ENCODE data around the gene COPG1. TPM values are rescaled to one million over a fixed set of nuclear protein-coding genes. Genes with fewer than 3 reads are reported as not detected.
"Not testable (repeated sequence)": the region's sequence is repeated elsewhere in the genome, so short reads cannot be mapped to it uniquely, and the experiment has no call there.

COPG1 gene
- total RNA-seq, 1 donor from 2014 or later, result 122 TPM

GRCh38 chr3:129235344-129235917 lies 14.0 kb upstream of the COPG1 start:
- no peak for DNase-seq (ENCODE audit: low spot score)
- intact Hi-C loops (cut with DNase I), result no loop called here

- intact Hi-C loops (cut with DNase I), result no loop called here
- DNase-seq (ENCODE audit: low spot score), result no peak
These were observed 10.3 kb upstream of the COPG1 start for GRCh38 chr3:129238945-129239705.

DNA sequence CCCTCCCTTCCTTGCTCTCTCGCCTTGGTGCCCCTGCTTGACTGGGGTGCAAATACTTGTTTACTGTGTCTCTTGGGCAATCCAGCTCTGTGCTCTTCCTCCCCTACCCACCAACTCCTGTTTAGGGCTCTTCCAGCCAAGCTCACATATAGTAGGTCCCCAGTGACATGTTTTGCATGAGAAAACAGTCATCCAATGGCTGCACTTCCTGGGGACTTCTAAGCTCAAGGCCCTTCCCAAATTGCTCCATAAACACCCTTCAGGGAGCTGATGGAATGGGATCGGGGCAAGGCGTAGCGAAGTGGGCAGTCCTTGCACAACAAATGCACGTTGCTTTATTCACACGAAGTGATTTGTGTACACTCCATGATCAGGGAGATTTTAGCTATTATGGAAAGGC lies 9.4 kb upstream of the COPG1 start:
- intact Hi-C loops (cut with DNase I), result no loop called here

GRCh38 chr3:129240436-129240835 lies 9.0 kb upstream of the COPG1 start:
- intact Hi-C loops (cut with DNase I), result no loop called here
- DNase-seq (ENCODE audit: low spot score), result no peak

More for the DNA sequence above, 9.4 kb upstream of the COPG1 start:
- no peak for DNase-seq (ENCODE audit: low spot score)

DNA sequence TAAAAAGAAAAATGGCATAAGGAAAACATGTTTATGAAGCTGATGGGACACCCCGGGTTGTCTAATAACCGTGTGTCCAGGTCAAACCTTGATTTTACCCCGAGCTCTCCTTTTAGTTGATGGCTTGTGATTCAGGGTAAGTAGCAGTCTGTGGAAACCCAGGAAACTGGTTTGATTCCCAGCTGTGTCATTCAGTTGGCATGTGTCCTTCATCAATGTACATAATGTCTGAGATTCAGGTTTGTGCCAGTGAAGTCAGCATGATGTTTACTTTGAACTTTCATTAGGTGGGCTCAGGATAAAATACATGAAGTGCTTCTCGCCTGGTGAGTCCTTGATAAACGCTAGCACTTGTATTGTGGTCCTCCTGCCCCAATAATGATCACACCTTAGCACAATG lies 4.3 kb upstream of the COPG1 start:
- intact Hi-C loops (cut with DNase I), result loop anchor here (1.0 to 5.0 kb wide), 3 partner anchors 63 to 274 kb away; partner anchors contain the start of gene CNBP
- no peak for DNase-seq (ENCODE audit: low spot score)

- DNase-seq (ENCODE audit: low spot score), result peak; percentile 90
- intact Hi-C loops (cut with DNase I), result loop anchor here (1.0 to 5.0 kb wide), 3 partner anchors 63 to 275 kb away; partner anchors contain the start of gene CNBP
These were observed 3.6 kb upstream of the COPG1 start for GRCh38 chr3:129245641-129246306.

DNA sequence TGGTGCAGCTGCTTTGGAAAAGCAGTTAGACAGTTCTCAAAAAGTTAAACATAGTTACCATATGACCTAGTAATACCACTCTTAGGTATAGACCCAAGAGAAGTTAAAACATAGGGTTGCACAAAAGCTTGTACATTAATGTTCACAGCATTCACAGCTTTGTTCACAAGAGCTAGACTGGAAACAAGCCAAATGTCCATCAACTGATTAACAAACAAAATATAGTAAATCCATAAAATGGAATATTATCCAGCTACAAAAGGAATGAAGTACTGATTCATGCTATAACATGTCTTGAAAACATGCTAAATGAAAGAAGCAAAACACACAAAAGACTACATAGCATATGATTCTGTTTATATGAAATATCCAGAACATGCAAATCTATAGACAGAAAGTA lies 2.8 kb upstream of the COPG1 start:
- intact Hi-C loops (cut with DNase I), result loop anchor here (5.0 kb wide), 1 partner anchor 64 kb away; the partner anchor contains the start of gene CNBP
- no peak for DNase-seq (ENCODE audit: low spot score)

- intact Hi-C loops (cut with DNase I), result loop anchor here (2.0 to 5.0 kb wide), 2 partner anchors 66 to 68 kb away; partner anchors contain the start of gene CNBP
- no peak for DNase-seq (ENCODE audit: low spot score)
These were observed 973 bp upstream of the COPG1 start for GRCh38 chr3:129248286-129248979.

DNA sequence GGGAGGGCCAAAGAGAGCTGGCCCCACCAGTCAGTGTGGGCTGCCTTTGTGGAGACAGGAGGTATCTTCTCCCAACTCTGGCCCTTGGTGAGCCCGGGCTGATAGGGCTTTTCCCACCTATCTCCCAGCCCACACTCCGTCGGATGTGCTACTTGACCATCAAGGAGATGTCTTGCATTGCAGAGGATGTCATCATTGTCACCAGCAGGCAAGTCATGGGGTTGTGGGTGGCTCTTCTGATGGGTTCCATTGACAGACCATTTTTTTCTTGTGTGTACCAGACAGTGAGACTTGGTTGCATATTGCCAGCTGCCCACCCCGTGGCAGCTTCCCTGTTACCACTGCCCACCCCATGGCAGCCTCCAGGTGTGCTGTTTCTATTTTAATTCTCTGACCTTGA lies 3.3 kb downstream of the COPG1 start:
- intact Hi-C loops (cut with DNase I), result no loop called here
- DNase-seq (ENCODE audit: low spot score), result no peak

GRCh38 chr3:129254536-129255230 lies 5.3 kb downstream of the COPG1 start:
- intact Hi-C loops (cut with DNase I), result no loop called here
- DNase-seq (ENCODE audit: low spot score), result no peak

DNA sequence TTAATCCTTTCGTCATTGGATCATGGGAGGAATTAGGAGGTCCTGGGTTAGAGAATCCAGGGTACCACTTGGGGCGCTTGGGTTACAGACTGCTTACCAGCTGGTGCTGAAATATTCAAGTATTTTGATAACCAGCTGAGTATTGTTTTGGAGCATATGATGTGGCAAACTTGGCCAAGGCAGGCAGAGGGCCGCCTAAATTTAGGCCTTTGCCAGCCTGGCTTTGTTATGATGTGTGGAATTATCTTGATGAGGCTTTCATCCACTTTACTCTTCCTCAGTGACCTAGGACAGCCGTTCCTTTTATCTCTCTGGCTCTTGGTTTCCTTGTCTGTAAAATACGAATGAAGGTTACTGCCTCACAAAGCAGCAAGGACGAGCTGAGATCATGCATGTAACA lies 6.9 kb downstream of the COPG1 start:
- intact Hi-C loops (cut with DNase I), result no loop called here
- no peak for DNase-seq (ENCODE audit: low spot score)

- intact Hi-C loops (cut with DNase I), result no loop called here
- peak; percentile 59 for DNase-seq (ENCODE audit: low spot score)
These were observed 8.2 kb downstream of the COPG1 start for GRCh38 chr3:129257609-129258008.

DNA sequence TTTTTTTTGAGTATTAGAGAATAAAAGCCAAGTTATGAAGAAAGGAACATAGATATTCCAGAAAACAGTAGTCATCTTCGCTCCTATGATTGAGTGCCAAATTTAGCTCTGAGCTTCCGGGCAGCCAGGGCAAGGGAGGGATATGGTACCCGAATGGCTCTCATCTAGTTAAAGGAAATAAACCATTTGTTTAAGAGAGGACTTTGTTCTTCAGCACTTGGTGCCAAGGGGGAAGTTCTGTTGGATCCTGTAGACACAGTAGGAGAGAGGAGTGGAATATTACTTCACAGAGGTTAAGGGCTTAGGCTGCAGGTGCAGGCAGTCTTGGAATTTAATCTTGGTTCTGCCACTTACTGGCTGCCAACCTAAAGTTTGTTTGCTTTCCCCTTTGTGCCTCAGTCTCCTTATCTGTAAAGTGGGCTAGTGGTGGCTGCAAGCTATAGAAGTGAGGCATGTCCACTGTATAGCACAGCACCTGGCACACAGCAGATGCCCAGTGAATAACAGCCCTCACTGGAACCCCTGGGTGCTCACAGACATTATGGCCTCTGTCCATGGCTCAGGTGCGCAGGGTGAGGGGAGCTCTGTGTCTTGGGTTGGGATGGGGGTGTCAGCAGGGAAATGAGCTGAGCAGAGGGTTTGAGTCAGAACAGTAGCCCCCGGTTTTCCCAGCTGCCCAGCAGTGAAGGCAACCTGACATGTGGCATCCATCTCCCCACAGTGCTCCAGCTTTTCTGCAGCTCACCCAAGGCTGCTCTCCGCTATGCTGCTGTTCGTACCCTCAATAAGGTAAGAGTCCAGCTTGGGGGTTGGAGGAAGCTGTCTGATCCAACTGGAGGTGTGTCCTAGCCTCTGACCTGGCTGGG lies 10.4 kb downstream of the COPG1 start:
- DNase-seq (ENCODE audit: low spot score), result peak; percentile 46
- intact Hi-C loops (cut with DNase I), result no loop called here

DNA sequence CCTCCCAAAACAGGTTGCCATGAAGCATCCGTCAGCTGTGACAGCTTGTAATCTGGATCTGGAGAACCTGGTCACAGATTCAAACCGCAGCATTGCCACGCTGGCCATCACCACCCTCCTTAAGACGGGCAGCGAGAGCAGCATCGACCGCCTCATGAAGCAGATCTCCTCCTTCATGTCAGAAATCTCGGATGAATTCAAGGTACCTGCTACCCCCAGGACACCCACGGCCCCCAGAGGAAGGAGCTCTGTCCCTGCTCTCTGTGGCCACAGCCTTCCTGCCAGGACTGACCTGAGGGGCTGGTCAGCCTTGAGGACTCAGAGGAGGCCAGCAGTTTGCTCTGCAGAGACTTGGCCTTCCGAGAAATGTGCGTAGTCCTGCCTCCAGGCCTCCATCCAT lies 11.2 kb downstream of the COPG1 start:
- DNase-seq (ENCODE audit: low spot score), result peak; percentile 38
- intact Hi-C loops (cut with DNase I), result no loop called here

- no peak for DNase-seq (ENCODE audit: low spot score)
- intact Hi-C loops (cut with DNase I), result no loop called here
These were observed 12.5 kb downstream of the COPG1 start for GRCh38 chr3:129261894-129262293.

DNA sequence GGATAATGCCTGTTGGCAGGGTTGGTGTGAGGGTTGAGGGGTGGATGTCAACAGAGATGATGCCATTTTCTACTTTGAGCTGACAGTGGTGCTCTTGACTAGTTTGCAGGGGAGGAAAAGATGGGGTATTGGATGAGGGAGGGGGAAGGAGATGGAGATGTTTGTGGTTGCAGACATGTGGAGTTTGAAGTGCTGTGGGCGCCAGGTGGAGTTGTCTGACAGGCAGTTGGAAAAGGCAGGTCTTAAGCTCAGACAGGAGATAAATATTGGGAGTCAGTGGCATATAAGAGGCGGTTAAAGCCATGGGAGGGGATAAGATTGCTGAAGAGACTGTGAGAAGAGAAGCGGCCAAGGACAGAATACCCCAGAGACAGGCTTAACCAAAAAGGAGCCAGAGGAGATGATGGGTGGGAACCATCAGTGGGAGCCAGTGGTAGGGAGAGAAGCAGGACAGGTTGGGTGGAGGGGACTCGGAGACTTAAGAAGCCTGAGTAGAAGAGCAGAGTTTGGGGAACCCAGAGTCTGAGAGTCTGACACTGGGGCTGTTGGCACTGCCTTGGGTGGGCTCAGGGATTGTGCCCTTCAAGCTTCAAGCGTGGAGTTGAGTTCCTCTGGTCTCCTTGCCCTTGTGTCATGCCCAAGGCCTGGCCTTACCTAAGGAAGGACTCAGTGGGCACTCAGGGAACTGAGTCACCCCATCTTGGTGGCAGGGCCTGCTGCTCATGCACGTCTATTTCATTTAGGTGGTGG lies 13.9 kb downstream of the COPG1 start:
- intact Hi-C loops (cut with DNase I), result no loop called here
- DNase-seq (ENCODE audit: low spot score), result no peak

- intact Hi-C loops (cut with DNase I); DNase-seq (ENCODE audit: low spot score): not testable (repeated sequence)
These were observed 15.6 kb downstream of the COPG1 start for GRCh38 chr3:129264994-129265393.

DNA sequence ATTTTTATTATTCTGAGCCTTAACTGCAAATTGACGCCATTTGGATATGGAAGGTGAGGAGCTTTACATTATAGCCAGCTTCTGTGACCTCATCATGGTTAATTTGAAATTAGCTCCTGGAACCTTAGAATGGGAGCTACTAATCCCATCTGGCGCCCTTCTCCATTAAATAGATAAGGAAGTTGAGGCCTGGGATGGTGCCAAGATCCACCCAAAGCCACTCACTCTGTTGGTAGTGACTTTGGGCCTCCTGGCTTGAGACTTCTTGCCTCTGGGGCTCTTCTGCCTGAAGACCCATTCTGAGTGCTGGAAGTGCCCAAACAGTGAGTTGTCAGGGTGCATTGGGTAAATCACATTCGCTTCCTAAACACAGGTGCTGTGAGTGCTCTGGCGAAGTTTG lies 17.2 kb downstream of the COPG1 start:
- intact Hi-C loops (cut with DNase I), result no loop called here
- no peak for DNase-seq (ENCODE audit: low spot score)
